HL-60 (cell line): ENCODE measurements around the gene VWA3B.

ENCODE experiments used
- CTCF ChIP-seq: IDR thresholded peaks from one replicate; pipeline ENCODE4 v1.5.1; 2011; ENCODE audit warnings: low read length, control low read depth, inconsistent platforms; ENCODE audit not compliant: insufficient read depth
- GABPA ChIP-seq: IDR thresholded peaks from 2 replicates; pipeline ENCODE4 v1.6.1; 2012; ENCODE audit warnings: low read depth
- REST ChIP-seq: IDR thresholded peaks from 2 replicates; pipeline ENCODE4 v1.6.1; 2012; ENCODE audit warnings: low read depth; ENCODE audit not compliant: insufficient replicate concordance

GRCh38 chr2:98072442-98072841, 14.5 kb upstream of the VWA3B start:
- no peak for TF ChIP-seq REST
- no peak for TF ChIP-seq GABPA
- no peak for TF ChIP-seq CTCF
